GM12892 (cell line): ENCODE data around the gene XPO6.

Experiments used
- DNase-seq: peaks from one replicate; pipeline ENCODE4 v3.0.0; 2011; ENCODE audit not compliant: insufficient read length
- FAIRE-seq: peaks from 2 replicates; lab custom pipeline; 2011; peaks lifted over from hg19 to GRCh38; lab: Jason Lieb, UNC
- POLR2A ChIP-seq: IDR thresholded peaks from 2 replicates; pipeline ENCODE4 v1.6.1; 2011; ENCODE audit warnings: low read depth, low read length, control low read depth
- POLR2AphosphoS5 ChIP-seq: IDR thresholded peaks from 2 replicates; pipeline ENCODE4 v1.6.1; 2011; ENCODE audit warnings: low read depth, low read length, control low read depth
- TAF1 ChIP-seq: IDR thresholded peaks from 2 replicates; pipeline ENCODE4 v1.6.1; 2011; ENCODE audit warnings: low read depth, mild to moderate bottlenecking, control low read depth, low read length, borderline replicate concordance

The XPO6 gene

DNA sequence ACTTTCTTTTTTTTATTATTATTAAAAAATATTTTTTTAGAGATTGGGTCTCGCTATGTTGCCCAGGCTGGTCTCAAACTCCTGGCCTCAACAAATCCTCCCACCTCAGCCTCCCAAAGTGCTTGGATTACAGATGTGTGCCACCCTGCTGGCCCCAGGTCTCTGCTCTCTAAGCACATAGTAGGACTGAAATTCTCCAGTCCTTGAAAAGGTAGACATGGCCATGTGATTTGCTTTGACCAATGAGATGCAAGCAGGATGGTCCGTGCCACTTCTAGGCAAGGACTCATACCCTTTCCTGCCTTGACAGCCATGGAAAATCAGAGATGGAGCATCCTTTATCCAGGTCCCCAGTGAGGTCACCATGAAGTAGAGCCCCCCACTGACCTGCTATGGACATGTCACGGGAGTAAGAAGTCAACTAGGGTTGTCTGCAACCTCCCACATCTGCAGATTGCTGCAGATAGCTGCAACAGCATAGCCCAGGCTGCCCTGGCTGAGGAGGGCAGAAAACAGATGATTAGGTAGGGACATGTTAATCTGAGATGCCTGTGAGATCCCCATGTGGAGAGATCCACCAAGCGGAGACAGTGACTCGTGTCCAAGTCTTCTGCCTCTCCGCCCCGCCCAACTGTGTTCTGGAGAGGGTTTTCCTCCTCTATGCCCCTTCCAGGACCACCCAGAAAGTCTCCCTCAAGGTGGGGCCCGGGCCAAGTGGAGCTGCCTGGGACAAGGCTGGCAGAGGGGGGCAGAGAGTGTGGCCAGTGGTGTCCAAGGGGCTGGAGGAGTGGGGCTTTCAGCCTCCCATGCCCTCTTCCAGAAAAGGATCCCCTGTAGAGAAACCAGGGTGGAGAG lies 159.3 kb downstream of the XPO6 start:
- FAIRE-seq (no peak), DNase-seq (no peak)
- TF ChIP-seq TAF1 (no peak), POLR2A (no peak), POLR2AphosphoS5 (no peak)

DNA sequence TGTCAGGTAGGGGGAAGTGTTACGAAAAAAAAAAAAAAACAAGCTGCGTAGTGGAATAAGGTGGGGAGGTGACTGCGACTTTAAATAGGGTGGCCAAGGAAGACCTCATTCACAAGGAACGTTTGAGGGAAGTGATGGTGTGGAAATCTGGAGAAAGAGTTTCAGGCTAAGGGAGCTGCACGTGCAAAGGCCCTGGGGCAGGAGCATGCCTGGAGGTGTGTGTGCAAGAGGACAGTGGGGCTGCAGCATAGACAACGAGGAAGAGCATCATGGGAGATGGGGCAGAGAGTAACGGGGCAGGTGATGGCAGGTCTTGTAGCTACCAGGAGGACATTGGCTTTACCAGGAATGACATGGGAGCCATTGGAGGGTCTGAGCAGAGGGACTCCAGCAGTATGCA lies 160.3 kb downstream of the XPO6 start:
- no peak for FAIRE-seq
- DNase-seq, result no peak
- TF ChIP-seq POLR2A (no peak), POLR2AphosphoS5 (no peak), TAF1 (no peak)
